ENCODE data around the gene CTNNA3.

DNA sequence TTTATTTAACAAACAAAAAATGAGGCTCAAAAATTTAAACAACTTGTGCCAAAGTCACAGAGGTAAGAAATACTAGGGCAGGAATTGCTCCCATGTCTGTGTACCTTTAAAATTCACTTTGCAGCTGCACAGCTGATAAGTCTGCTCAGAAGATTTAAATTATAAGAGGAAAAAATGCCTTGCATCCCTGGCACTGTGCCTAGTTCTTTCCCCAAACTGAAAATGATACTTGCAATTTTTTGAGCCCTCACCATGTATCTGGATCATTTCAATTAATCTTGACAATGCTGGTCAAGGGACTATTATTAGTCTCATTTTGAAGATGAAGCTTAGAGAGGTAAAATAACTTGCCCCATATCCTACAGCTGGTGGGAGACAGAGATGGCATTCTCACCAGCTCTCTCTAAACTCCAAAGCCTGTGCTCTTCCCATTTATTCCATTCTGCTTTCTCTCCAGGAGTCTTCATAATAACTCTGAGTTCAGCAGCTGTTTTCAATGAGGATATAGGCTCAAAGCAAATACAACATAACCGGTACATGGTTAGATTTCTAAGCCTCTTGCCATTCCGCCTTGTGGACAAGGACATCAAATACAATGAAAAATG, 1120.6 kb downstream of the CTNNA3 start:
- TF ChIP-seq, protein P1, sequence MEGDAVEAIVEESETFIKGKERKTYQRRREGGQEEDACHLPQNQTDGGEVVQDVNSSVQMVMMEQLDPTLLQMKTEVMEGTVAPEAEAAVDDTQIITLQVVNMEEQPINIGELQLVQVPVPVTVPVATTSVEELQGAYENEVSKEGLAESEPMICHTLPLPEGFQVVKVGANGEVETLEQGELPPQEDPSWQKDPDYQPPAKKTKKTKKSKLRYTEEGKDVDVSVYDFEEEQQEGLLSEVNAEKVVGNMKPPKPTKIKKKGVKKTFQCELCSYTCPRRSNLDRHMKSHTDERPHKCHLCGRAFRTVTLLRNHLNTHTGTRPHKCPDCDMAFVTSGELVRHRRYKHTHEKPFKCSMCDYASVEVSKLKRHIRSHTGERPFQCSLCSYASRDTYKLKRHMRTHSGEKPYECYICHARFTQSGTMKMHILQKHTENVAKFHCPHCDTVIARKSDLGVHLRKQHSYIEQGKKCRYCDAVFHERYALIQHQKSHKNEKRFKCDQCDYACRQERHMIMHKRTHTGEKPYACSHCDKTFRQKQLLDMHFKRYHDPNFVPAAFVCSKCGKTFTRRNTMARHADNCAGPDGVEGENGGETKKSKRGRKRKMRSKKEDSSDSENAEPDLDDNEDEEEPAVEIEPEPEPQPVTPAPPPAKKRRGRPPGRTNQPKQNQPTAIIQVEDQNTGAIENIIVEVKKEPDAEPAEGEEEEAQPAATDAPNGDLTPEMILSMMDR (conservative IDR thresholded peaks at IDR 0.05; ENCODE audit: low read length): no peak
- TF ChIP-seq EZH2phosphoT487 (IDR thresholded peaks at IDR 0.05; ENCODE audit: borderline replicate concordance): no peak
